A549 (cell line): Measurements from ENCODE around the gene VPS54.

Experiments
- CBX2 ChIP-seq: fragments of 200-600 bp; sonication (generic); IDR thresholded peaks from 2 replicates; pipeline ENCODE4 v1.6.1; 2016; ENCODE audit warnings: low read depth, mild to moderate bottlenecking, borderline replicate concordance
- CEBPB ChIP-seq, 2 experiments: fragments of >200 bp in 1 of 2; sonication (Bioruptor Twin) in 1 of 2; formaldehyde crosslinking in 1 of 2; IDR thresholded peaks; 2 replicates each; pipeline ENCODE4 v1.6.1; 2012 to 2016
- CTCF ChIP-seq: fragments of >200 bp; sonication (Bioruptor Twin); formaldehyde crosslinking; IDR thresholded peaks from 3 replicates; pipeline ENCODE4 v1.5.1; 2016
- ELK1 ChIP-seq: fragments of 150-350 bp; IDR thresholded peaks from 2 replicates; pipeline ENCODE4 v1.6.1; 2014; ENCODE audit warnings: low read depth, mild to moderate bottlenecking, low read length
- EP300 ChIP-seq, 2 experiments: fragments of >200 bp; sonication (Bioruptor Twin); formaldehyde crosslinking; IDR thresholded peaks; 2 replicates in 1 of 2; 3 replicates in 1 of 2; pipeline ENCODE4 v1.6.1; 2016 to 2017
- FOSL2 ChIP-seq, 2 experiments: fragments of 450-650 bp in 1 of 2; fragments of >200 bp in 1 of 2; sonication (Bioruptor Twin) in 1 of 2; formaldehyde crosslinking; IDR thresholded peaks; 2 replicates each; pipeline versions ENCODE4 v1.5.0 to v1.6.1; 2016 to 2020; ENCODE audit warnings: mild to moderate bottlenecking in 1 of 2, moderate library complexity in 1 of 2
- JUN ChIP-seq, 2 experiments: fragments of >200 bp; sonication (Bioruptor Twin); formaldehyde crosslinking; IDR thresholded peaks; 2 replicates in 1 of 2; 3 replicates in 1 of 2; pipeline ENCODE4 v1.6.1; 2016 to 2017
- JUNB ChIP-seq: fragments of >200 bp; sonication (Bioruptor Twin); formaldehyde crosslinking; IDR thresholded peaks from 2 replicates; pipeline ENCODE4 v1.6.1; 2016
- NR3C1 ChIP-seq: fragments of >200 bp; sonication (Bioruptor Twin); formaldehyde crosslinking; IDR thresholded peaks from 3 replicates; pipeline ENCODE4 v1.6.1; 2017
- POLR2A ChIP-seq: IDR thresholded peaks from 2 replicates; pipeline ENCODE4 v1.6.1; 2012; ENCODE audit warnings: mild to moderate bottlenecking, low read length
- RAD21 ChIP-seq, 2 experiments: fragments of >200 bp in 1 of 2; sonication (Bioruptor Twin) in 1 of 2; formaldehyde crosslinking in 1 of 2; IDR thresholded peaks in 1 of 2; conservative IDR thresholded peaks in 1 of 2; 2 replicates in 1 of 2; 3 replicates in 1 of 2; pipeline ENCODE4 v1.6.1; 2012 to 2018; ENCODE audit warnings: inconsistent platforms in 1 of 2
- USF2 ChIP-seq: fragments of 450-650 bp; IDR thresholded peaks from 2 replicates; pipeline ENCODE4 v1.6.1; 2014; ENCODE audit warnings: antibody characterized with exemption

GRCh38 chr2:63881205-63881604 is 138.0 kb downstream of the VPS54 start:
- no peak for TF ChIP-seq ELK1
- no peak for TF ChIP-seq JUN (IDR thresholded peaks at IDR 0.05)
- no peak for TF ChIP-seq FOSL2 (IDR thresholded peaks at IDR 0.05)
- TF ChIP-seq FOSL2 (CRISPR knock-in tag; IDR thresholded peaks at IDR 0.05) = no peak
- no peak for TF ChIP-seq CTCF
- no peak for TF ChIP-seq JUNB
- no peak for TF ChIP-seq RAD21 (conservative IDR thresholded peaks at IDR 0.05 in 1 of 2, IDR thresholded peaks at IDR 0.05 in 1 of 2)
- TF ChIP-seq POLR2A = no peak
- no peak for TF ChIP-seq USF2
- TF ChIP-seq NR3C1 = no peak
- TF ChIP-seq EP300 (IDR thresholded peaks at IDR 0.05) = no peak
- no peak for TF ChIP-seq CEBPB (IDR thresholded peaks at IDR 0.05)
- TF ChIP-seq CBX2 = no peak
